GM12878 (cell line): Measurements from ENCODE around the gene NAP1L4. TPM values are rescaled to one million over a fixed set of nuclear protein-coding genes. Genes with fewer than 3 reads are reported as not detected.

ENCODE experiments used
- ATAC-seq: fragments of 200-7000 bp; cut with Tn5 transposase; 3 replicates; pipeline ENCODE4 v1.9.1; 2020; ENCODE audit warnings: mild to moderate bottlenecking, moderate library complexity
- BruUV-seq: library from RNA; stranded (reverse); fragments of 400-500 nt; replicated peaks from 2 replicates; lab custom pipeline; 2021; lab: Mats Ljungman, UMichigan
- CTCF ChIA-PET: fragments of 300-600 bp; sonication (Branson Sonifier 250); formaldehyde crosslinking; extraction: SDS; loops from one replicate; lab custom pipeline; 2021; ENCODE audit warnings: inconsistent platforms; lab: Yijun Ruan, JAX
- POLR2A ChIA-PET: fragments of 350-600 bp; formaldehyde crosslinking; extraction: SDS; loops from one replicate; lab custom pipeline; 2021; ENCODE audit warnings: inconsistent platforms; lab: Charles Lee
- RAD21 ChIA-PET: fragments of 300-600 bp; sonication (Branson Sonifier 250); formaldehyde crosslinking; loops from one replicate; lab custom pipeline; 2023; ENCODE audit warnings: antibody characterized with exemption; ENCODE audit not compliant: unreplicated experiment; lab: Charles Lee
- SMC1A ChIA-PET: fragments of 300-600 bp; sonication (Branson Sonifier 250); formaldehyde crosslinking; loops from one replicate; lab custom pipeline; 2023; ENCODE audit not compliant: unreplicated experiment, uncharacterized antibody; lab: Charles Lee
- DNase-seq: peaks from one replicate; pipeline ENCODE4 v3.0.0-alpha.2; 2011; ENCODE audit warnings: low read depth, low spot score
- FAIRE-seq: peaks from 3 replicates; lab custom pipeline; 2011; peaks lifted over from hg19 to GRCh38; lab: Jason Lieb, UNC
- H2AFZ ChIP-seq: 2 replicates; pipeline ENCODE4 v1.6.0; 2011; ENCODE audit warnings: low read depth, low read length, control low read depth; ENCODE audit not compliant: control insufficient read depth
- H3K27ac ChIP-seq: 2 replicates; pipeline ENCODE4 v1.5.1; 2011; ENCODE audit warnings: control low read depth; ENCODE audit not compliant: control insufficient read depth, insufficient read depth
- H3K27me3 ChIP-seq, 2 experiments: replicated peaks in 1 of 2; 2 replicates each; pipeline versions ENCODE4 v1.6.0 to v1.6.1; 2011; ENCODE audit warnings: low read length in 1 of 2; ENCODE audit not compliant: control insufficient read depth in 2 of 2, insufficient read depth in 2 of 2
- H3K36me3 ChIP-seq, 2 experiments: 2 replicates each; pipeline ENCODE4 v1.5.1; 2011; ENCODE audit warnings: low read length in 1 of 2; ENCODE audit not compliant: control insufficient read depth in 2 of 2, insufficient read depth in 2 of 2
- H3K4me1 ChIP-seq: 2 replicates; pipeline ENCODE4 v1.6.1; 2011; ENCODE audit warnings: mild to moderate bottlenecking, low read length, moderate library complexity, mixed read lengths; ENCODE audit not compliant: control insufficient read depth, insufficient read depth
- H3K4me2 ChIP-seq: 2 replicates; pipeline ENCODE4 v1.6.0; 2011; ENCODE audit warnings: control low read depth; ENCODE audit not compliant: control insufficient read depth, insufficient read depth
- H3K4me3 ChIP-seq: fragments of 200-600 bp; sonication (generic); 2 replicates; pipeline ENCODE4 v1.5.1; 2016
- H3K79me2 ChIP-seq: 2 replicates; pipeline ENCODE4 v1.6.0; 2011; ENCODE audit warnings: low read length; ENCODE audit not compliant: control insufficient read depth, insufficient read depth
- H3K9ac ChIP-seq: 2 replicates; pipeline ENCODE4 v1.8.0; 2011; ENCODE audit warnings: low read length, control low read depth, mixed read lengths; ENCODE audit not compliant: control insufficient read depth, insufficient read depth
- H3K9me3 ChIP-seq: replicated peaks from 3 replicates; pipeline ENCODE4 v1.5.1; 2011; ENCODE audit warnings: mild to moderate bottlenecking, low read length; ENCODE audit not compliant: control insufficient read depth, insufficient read depth
- H4K20me1 ChIP-seq: 2 replicates; pipeline ENCODE4 v1.6.0; 2011; ENCODE audit not compliant: control insufficient read depth, insufficient read depth
- BCL11A ChIP-seq: IDR thresholded peaks from 2 replicates; pipeline ENCODE4 v1.6.1; 2011; ENCODE audit warnings: low read depth, low read length
- BHLHE40 ChIP-seq, 2 experiments: fragments of 450-650 bp in 1 of 2; IDR thresholded peaks; 2 replicates each; pipeline ENCODE4 v1.6.1; 2011 to 2017; ENCODE audit warnings: low read depth in 2 of 2, borderline replicate concordance in 1 of 2, improper control_type of control experiment in 1 of 2, low read length in 1 of 2, mild to moderate bottlenecking in 1 of 2
- ETV6 ChIP-seq, 2 experiments: fragments of 450-650 bp in 1 of 2; IDR thresholded peaks in 1 of 2; conservative IDR thresholded peaks in 1 of 2; 2 replicates each; pipeline ENCODE4 v1.6.1; 2014; ENCODE audit warnings: antibody characterized with exemption in 1 of 2, borderline replicate concordance in 1 of 2, low read depth in 1 of 2, mild to moderate bottlenecking in 1 of 2, moderate library complexity in 1 of 2
- JUNB ChIP-seq: IDR thresholded peaks from 2 replicates; pipeline ENCODE4 v1.6.1; 2016; ENCODE audit warnings: antibody characterized with exemption, mild to moderate bottlenecking
- NFYA ChIP-seq: IDR thresholded peaks from 2 replicates; pipeline ENCODE4 v1.6.1; 2011; ENCODE audit warnings: low read depth, mild to moderate bottlenecking, low read length, improper control_type of control experiment, borderline replicate concordance
- NR2F1 ChIP-seq: fragments of 450-650 bp; conservative IDR thresholded peaks from 2 replicates; pipeline ENCODE4 v1.6.1; 2017; ENCODE audit warnings: mild to moderate bottlenecking
- TBL1XR1 ChIP-seq: IDR thresholded peaks from 2 replicates; pipeline ENCODE4 v1.6.1; 2012; ENCODE audit warnings: low read depth, low read length, improper control_type of control experiment
- TCF3 ChIP-seq: IDR thresholded peaks from 2 replicates; pipeline ENCODE4 v1.6.1; 2012; ENCODE audit warnings: low read depth, mild to moderate bottlenecking, low read length, borderline replicate concordance; ENCODE audit not compliant: insufficient read depth
- ZNF384 ChIP-seq: IDR thresholded peaks from 2 replicates; pipeline ENCODE4 v1.6.1; 2012; ENCODE audit warnings: low read depth, mild to moderate bottlenecking, low read length, improper control_type of control experiment, borderline replicate concordance
- WGBS: methylation state at CpG from one replicate; pipeline ENCODE4 v1.1.6; 2016; ENCODE audit warnings: low lambda C conversion rate; ENCODE audit not compliant: insufficient replicate concordance, insufficient coverage; ENCODE audit errors: missing lambda C conversion rate; 5-methylcytosine and 5-hydroxymethylcytosine counted together
- in situ Hi-C: fragments of 300-500 bp; cut with MboI; formaldehyde crosslinking; loops from 9 replicates; pipeline ENCODE4 v1.14.3; 2018; ENCODE audit warnings: mixed read lengths
- intact Hi-C: fragments of 100-400 bp; cut with micrococcal nuclease; formaldehyde crosslinking; loops from one replicate; pipeline ENCODE4 v1.14.2; 2022; ENCODE audit not compliant: unreplicated experiment
- polyA plus RNA-seq, 11 experiments: library from polyadenylated mRNA; depleted of rRNA in 4 of 11; unstranded in 6 of 11; stranded (reverse) in 5 of 11; fragments of >200 nt; fragmentation: Nextera tagmentation in 4 of 11; fragmentation: Illumina TruSeq in 1 of 11; extraction: Ambion mirVana in 4 of 11; extraction: Trizol in 1 of 11; gene quantifications; 1 replicate in 1 of 11; 2 replicates in 10 of 11; pipeline versions ENCODE4 v1.2.1 to v1.2.3, GENCODE V29; 2011 to 2016; ENCODE audit warnings: inconsistent platforms in 2 of 11, missing spikeins in 2 of 11, low read depth in 1 of 11
- total RNA-seq, 4 experiments: library from RNA; depleted of rRNA in 3 of 4; stranded (reverse); fragments of >200 nt in 3 of 4; fragmentation: Illumina TruSeq in 1 of 4; extraction: Trizol in 1 of 4; gene quantifications; 2 replicates each; pipeline versions ENCODE4 v1.2.1 to v1.2.3, GENCODE V29; 2013 to 2021
- TF ChIP-seq, protein P1 (sequence below): IDR thresholded peaks from 2 replicates; pipeline ENCODE4 v1.6.1; 2012; ENCODE audit warnings: mild to moderate bottlenecking, low read depth, low read length
- TF ChIP-seq, protein P2 (sequence below): fragments of 450-650 bp; IDR thresholded peaks from 2 replicates; pipeline ENCODE4 v1.6.1; 2016; ENCODE audit warnings: mild to moderate bottlenecking

NAP1L4 gene
- total and polyA plus RNA-seq, 10 of the 15 experiments (the other 5 are each of a cell fraction or from before 2014, with no cell fraction given), result 24.8 to 198 (median 114) TPM

DNA sequence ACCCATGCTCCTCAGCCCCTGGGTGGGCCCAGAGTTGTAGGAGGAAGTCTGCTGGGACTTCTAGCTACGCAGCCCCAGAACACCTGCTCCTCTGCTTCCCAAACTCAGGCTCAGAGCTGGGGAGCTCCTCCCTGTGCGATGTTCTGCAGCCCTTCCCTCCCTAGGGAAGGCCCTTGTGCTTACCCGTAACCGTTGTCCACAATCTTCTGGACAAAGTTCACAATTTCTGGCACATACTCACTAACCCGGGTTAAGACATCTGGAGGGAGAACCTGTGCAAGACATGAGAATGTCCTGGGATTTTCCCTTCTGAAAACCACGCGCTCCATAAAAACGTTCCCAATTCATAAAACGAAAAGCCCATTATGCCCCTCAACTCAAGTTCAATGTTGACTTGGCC lies 36.7 kb upstream of the NAP1L4 start (continued):
- TF ChIP-seq, protein P1, sequence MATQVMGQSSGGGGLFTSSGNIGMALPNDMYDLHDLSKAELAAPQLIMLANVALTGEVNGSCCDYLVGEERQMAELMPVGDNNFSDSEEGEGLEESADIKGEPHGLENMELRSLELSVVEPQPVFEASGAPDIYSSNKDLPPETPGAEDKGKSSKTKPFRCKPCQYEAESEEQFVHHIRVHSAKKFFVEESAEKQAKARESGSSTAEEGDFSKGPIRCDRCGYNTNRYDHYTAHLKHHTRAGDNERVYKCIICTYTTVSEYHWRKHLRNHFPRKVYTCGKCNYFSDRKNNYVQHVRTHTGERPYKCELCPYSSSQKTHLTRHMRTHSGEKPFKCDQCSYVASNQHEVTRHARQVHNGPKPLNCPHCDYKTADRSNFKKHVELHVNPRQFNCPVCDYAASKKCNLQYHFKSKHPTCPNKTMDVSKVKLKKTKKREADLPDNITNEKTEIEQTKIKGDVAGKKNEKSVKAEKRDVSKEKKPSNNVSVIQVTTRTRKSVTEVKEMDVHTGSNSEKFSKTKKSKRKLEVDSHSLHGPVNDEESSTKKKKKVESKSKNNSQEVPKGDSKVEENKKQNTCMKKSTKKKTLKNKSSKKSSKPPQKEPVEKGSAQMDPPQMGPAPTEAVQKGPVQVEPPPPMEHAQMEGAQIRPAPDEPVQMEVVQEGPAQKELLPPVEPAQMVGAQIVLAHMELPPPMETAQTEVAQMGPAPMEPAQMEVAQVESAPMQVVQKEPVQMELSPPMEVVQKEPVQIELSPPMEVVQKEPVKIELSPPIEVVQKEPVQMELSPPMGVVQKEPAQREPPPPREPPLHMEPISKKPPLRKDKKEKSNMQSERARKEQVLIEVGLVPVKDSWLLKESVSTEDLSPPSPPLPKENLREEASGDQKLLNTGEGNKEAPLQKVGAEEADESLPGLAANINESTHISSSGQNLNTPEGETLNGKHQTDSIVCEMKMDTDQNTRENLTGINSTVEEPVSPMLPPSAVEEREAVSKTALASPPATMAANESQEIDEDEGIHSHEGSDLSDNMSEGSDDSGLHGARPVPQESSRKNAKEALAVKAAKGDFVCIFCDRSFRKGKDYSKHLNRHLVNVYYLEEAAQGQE, result no peak
- TF ChIP-seq ZNF384, result no peak
- TF ChIP-seq JUNB, result no peak
- TF ChIP-seq, protein P2, sequence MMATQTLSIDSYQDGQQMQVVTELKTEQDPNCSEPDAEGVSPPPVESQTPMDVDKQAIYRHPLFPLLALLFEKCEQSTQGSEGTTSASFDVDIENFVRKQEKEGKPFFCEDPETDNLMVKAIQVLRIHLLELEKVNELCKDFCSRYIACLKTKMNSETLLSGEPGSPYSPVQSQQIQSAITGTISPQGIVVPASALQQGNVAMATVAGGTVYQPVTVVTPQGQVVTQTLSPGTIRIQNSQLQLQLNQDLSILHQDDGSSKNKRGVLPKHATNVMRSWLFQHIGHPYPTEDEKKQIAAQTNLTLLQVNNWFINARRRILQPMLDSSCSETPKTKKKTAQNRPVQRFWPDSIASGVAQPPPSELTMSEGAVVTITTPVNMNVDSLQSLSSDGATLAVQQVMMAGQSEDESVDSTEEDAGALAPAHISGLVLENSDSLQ, result no peak
- TF ChIP-seq TCF3, result no peak

DNA sequence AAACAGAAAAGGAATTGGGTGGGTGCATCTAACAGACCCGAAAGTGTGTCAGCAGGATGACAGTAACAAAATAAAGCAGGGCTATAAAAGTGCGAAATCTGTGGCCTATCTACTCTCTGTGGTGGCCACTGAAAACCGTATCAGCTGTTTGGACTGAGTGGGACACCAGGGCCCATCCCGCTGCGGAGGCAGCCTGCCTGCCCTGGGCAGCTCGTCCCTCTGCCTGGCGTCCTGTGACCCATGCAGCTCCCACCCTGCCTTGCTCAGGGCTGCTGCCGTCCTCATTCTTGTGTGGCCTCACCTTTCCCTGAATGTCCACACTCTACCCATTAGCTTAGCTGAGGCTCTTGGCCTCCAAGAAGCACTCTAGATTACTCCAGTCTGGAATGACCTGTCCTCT lies 34.7 kb upstream of the NAP1L4 start:
- Histone ChIP-seq H3K4me1 (peaks cover 24% of the 10 kb centered on the region), H3K79me2 (no peaks in the 10 kb centered on the region), H3K9me3 (no peaks in the 10 kb centered on the region), H3K27me3 (no peaks in the 10 kb centered on the region), H2AFZ (no peak overlapping the region), H3K27ac (no peak overlapping the region), H4K20me1 (no peaks in the 10 kb centered on the region), H3K9ac (no peak overlapping the region), H3K36me3 (peaks cover 24 to 27% of the 10 kb centered on the region in 2 experiments; a peak in 3 of 4 replicates), H3K4me2 (no peak overlapping the region), H3K4me3 (no peak overlapping the region)
- DNase-seq (no peak), FAIRE-seq (no peak), ATAC-seq (no peak)
- WGBS, result 88% methylated on average over 6 of the region's 8 CpGs
- RAD21 ChIA-PET, result interaction anchor here (1.4 to 1.5 kb wide), 2 partner anchors 10 to 38 kb away, joined by 3 read pairs; no protein-coding TSS in a partner anchor
- CTCF ChIA-PET, result interaction anchor here (0.6 kb wide), 1 partner anchor 522 kb away, joined by 3 read pairs; no protein-coding TSS in a partner anchor
- in situ Hi-C loops (no loop called here), intact Hi-C loops (no loop called here)
- BruUV-seq, result no TSS peak
- POLR2A ChIA-PET, result no interaction called here
- SMC1A ChIA-PET, result no interaction called here
- TF ChIP-seq NFYA (no peak), BCL11A (no peak), BHLHE40 (IDR thresholded peaks at IDR 0.05; ENCODE audit: borderline replicate concordance in 1 of 2, low read depth in 2 of 2, low read length in 1 of 2) (no peak), ETV6 (conservative IDR thresholded peaks at IDR 0.05 in 1 of 2, IDR thresholded peaks at IDR 0.05 in 1 of 2; ENCODE audit: borderline replicate concordance in 1 of 2, low read depth in 1 of 2) (no peak), NR2F1 (no peak), TBL1XR1 (no peak)
